DMS53 (cell line): ENCODE measurements around the gene CACNA2D4.

Experiments
- DNase-seq: peaks from one replicate; lab custom pipeline; 2025; lab: John Stamatoyannopoulos, UW

Gene CACNA2D4

GRCh38 chr12:1776170-1776921, 142.1 kb downstream of the CACNA2D4 start:
- no peak for DNase-seq

GRCh38 chr12:1773937-1774655, 144.4 kb downstream of the CACNA2D4 start:
- DNase-seq, result no peak

GRCh38 chr12:1769809-1770494, 148.5 kb downstream of the CACNA2D4 start:
- DNase-seq, result peak; percentile 28

GRCh38 chr12:1768615-1769014, 149.8 kb downstream of the CACNA2D4 start:
- no peak for DNase-seq

- no peak for DNase-seq
Observed at GRCh38 chr12:1767407-1768090, 150.9 kb downstream of the CACNA2D4 start.

- DNase-seq, result no peak
Observed at GRCh38 chr12:1766110-1766509, 152.3 kb downstream of the CACNA2D4 start.

GRCh38 chr12:1763153-1763552, 155.3 kb downstream of the CACNA2D4 start:
- no peak for DNase-seq

GRCh38 chr12:1761857-1762256, 156.6 kb downstream of the CACNA2D4 start:
- no peak for DNase-seq

- peak; percentile 76 for DNase-seq
Observed at GRCh38 chr12:1760566-1761382, 157.7 kb downstream of the CACNA2D4 start.

- DNase-seq, result no peak
Observed at GRCh38 chr12:1758887-1759286, 159.6 kb downstream of the CACNA2D4 start.

- DNase-seq, result no peak
Observed at GRCh38 chr12:1758376-1758775, 160.1 kb downstream of the CACNA2D4 start.

GRCh38 chr12:1750300-1750699, 168.2 kb downstream of the CACNA2D4 start:
- DNase-seq, result no peak

- DNase-seq, result peak; percentile 42
Observed at GRCh38 chr12:1749019-1749418, 169.4 kb downstream of the CACNA2D4 start.

- no peak for DNase-seq
Observed at GRCh38 chr12:1747609-1748008, 170.8 kb downstream of the CACNA2D4 start.

- DNase-seq, result no peak
Observed at GRCh38 chr12:1744932-1745331, 173.5 kb downstream of the CACNA2D4 start.
